Measurements from ENCODE around the gene MRPS11.
"Not testable (repeated sequence)": the region's sequence is repeated elsewhere in the genome, so short reads cannot be mapped to it uniquely, and the experiment has no call there.

MRPS11 gene

GRCh38 chr15:88467073-88467934, at the start of gene MRPS11, which contains the start of gene MRPL46:
Gene MRPS11 (plus strand): TSS chr15:88467708. CDS start chr15:88467718, 10 bp downstream.
Gene MRPL46 (minus strand): TSS chr15:88467388. CDS start chr15:88467377, 11 bp downstream.
- peak; percentile 83 for DNase-seq

- DNase-seq = no peak
Measured at GRCh38 chr15:88419830-88420229, 47.7 kb upstream of the MRPS11 start.

- no peak for DNase-seq
Measured at GRCh38 chr15:88423331-88423730, 44.2 kb upstream of the MRPS11 start.

GRCh38 chr15:88426304-88426703, 41.2 kb upstream of the MRPS11 start:
- no peak for DNase-seq

- DNase-seq = no peak
Measured at GRCh38 chr15:88428053-88428452, 39.5 kb upstream of the MRPS11 start.

GRCh38 chr15:88428805-88429605, 38.5 kb upstream of the MRPS11 start:
- no peak for DNase-seq

- no peak for DNase-seq
Measured at GRCh38 chr15:88430051-88430450, 37.5 kb upstream of the MRPS11 start.

- no peak for DNase-seq
Measured at GRCh38 chr15:88431441-88431840, 36.1 kb upstream of the MRPS11 start.

GRCh38 chr15:88433046-88433685, 34.3 kb upstream of the MRPS11 start:
- no peak for DNase-seq

- DNase-seq = not testable (repeated sequence)
Measured at GRCh38 chr15:88434106-88434505, 33.4 kb upstream of the MRPS11 start.

GRCh38 chr15:88438181-88438580, 29.3 kb upstream of the MRPS11 start:
- DNase-seq = no peak

- DNase-seq = no peak
Measured at GRCh38 chr15:88440021-88440420, 27.5 kb upstream of the MRPS11 start.

GRCh38 chr15:88441076-88441730, 26.3 kb upstream of the MRPS11 start:
- DNase-seq = no peak

- DNase-seq = no peak
Measured at GRCh38 chr15:88447206-88447605, 20.3 kb upstream of the MRPS11 start.

- DNase-seq = no peak
Measured at GRCh38 chr15:88447741-88448140, 19.8 kb upstream of the MRPS11 start.

- DNase-seq = no peak
Measured at GRCh38 chr15:88448991-88449461, 18.5 kb upstream of the MRPS11 start.

GRCh38 chr15:88449581-88449980, 17.9 kb upstream of the MRPS11 start:
- no peak for DNase-seq

GRCh38 chr15:88450125-88450798, 17.2 kb upstream of the MRPS11 start:
- DNase-seq = no peak

- no peak for DNase-seq
Measured at GRCh38 chr15:88453651-88454050, 13.9 kb upstream of the MRPS11 start.

- DNase-seq = no peak
Measured at GRCh38 chr15:88454236-88454635, 13.3 kb upstream of the MRPS11 start.

GRCh38 chr15:88454867-88455810, 12.4 kb upstream of the MRPS11 start:
- DNase-seq = peak; percentile 7

Data from activated effector memory CD4-positive, alpha-beta T cell treated with Interleukin-2 at 50 U/mL for 16 hours (primary cell).